PFSK-1 (cell line): ENCODE data around the gene CLEC16A.

Experiments used
- POLR2AphosphoS5 ChIP-seq: IDR thresholded peaks from 2 replicates; pipeline ENCODE4 v1.6.1; 2012; ENCODE audit warnings: low read depth, mild to moderate bottlenecking, control low read depth, low read length, moderate library complexity
- TF ChIP-seq, protein P1 (sequence below), 2 experiments: IDR thresholded peaks; 2 replicates each; pipeline versions ENCODE4 v1.6.1 to v1.8.0; 2011 to 2012; ENCODE audit warnings: low read depth in 2 of 2, low read length in 2 of 2, control low read depth in 1 of 2, inconsistent platforms in 1 of 2, mild to moderate bottlenecking in 1 of 2, moderate library complexity in 1 of 2; ENCODE audit not compliant: insufficient read depth in 1 of 2

DNA sequence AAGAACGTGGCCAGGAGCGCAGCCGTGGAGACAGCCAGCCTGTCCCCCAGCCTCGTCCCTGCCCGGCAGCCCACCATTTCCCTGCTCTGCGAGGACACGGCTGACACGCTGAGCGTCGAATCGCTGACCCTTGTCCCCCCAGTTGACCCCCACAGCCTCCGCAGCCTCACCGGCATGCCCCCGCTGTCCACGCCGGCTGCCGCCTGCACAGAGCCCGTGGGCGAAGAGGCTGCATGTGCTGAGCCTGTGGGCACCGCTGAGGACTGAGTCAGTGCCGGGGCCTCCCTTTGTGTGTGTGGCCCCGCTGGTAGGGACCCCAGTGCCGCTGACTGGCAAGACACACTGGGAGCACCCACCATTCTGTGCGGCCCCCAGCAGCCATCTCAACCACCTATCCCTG, 234.1 kb downstream of the CLEC16A start:
- no peak for TF ChIP-seq POLR2AphosphoS5
- TF ChIP-seq, protein P1, sequence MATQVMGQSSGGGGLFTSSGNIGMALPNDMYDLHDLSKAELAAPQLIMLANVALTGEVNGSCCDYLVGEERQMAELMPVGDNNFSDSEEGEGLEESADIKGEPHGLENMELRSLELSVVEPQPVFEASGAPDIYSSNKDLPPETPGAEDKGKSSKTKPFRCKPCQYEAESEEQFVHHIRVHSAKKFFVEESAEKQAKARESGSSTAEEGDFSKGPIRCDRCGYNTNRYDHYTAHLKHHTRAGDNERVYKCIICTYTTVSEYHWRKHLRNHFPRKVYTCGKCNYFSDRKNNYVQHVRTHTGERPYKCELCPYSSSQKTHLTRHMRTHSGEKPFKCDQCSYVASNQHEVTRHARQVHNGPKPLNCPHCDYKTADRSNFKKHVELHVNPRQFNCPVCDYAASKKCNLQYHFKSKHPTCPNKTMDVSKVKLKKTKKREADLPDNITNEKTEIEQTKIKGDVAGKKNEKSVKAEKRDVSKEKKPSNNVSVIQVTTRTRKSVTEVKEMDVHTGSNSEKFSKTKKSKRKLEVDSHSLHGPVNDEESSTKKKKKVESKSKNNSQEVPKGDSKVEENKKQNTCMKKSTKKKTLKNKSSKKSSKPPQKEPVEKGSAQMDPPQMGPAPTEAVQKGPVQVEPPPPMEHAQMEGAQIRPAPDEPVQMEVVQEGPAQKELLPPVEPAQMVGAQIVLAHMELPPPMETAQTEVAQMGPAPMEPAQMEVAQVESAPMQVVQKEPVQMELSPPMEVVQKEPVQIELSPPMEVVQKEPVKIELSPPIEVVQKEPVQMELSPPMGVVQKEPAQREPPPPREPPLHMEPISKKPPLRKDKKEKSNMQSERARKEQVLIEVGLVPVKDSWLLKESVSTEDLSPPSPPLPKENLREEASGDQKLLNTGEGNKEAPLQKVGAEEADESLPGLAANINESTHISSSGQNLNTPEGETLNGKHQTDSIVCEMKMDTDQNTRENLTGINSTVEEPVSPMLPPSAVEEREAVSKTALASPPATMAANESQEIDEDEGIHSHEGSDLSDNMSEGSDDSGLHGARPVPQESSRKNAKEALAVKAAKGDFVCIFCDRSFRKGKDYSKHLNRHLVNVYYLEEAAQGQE (IDR thresholded peaks at IDR 0.05; ENCODE audit: insufficient read depth in 1 of 2, low read depth in 2 of 2, low read length in 2 of 2), result no peak
